ENCODE measurements around the gene PTPRD.

DNA sequence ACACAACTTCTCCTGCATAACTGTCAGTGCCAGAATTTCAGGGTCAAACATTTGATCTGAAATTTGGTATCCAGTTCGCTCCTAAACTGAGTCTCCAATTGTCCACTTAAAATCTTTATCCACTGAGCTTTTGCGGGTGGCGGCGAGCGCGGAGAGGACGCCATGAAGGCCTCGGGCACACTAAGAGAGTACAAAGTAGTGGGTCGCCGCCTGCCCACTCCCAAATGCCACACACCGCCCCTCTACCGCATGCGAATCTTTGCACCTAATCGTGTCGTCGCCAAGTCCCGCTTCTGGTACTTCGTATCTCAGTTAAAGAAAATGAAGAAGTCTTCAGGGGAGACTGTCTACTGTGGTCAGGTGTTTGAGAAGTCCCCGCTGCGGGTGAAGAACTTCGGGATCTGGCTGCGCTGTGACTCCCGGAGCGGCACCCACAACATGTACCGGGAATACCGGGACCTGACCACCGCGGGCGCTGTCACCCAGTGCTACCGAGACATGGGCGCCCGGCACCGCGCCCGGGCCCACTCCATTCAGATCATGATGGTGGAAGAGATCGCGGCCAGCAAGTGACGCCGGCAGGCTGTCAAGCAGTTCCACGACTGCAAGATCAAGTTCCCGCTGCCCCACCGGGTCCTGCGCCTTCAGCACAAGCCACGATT is 1899.5 kb downstream of the PTPRD start:
- TF ChIP-seq, protein P1, sequence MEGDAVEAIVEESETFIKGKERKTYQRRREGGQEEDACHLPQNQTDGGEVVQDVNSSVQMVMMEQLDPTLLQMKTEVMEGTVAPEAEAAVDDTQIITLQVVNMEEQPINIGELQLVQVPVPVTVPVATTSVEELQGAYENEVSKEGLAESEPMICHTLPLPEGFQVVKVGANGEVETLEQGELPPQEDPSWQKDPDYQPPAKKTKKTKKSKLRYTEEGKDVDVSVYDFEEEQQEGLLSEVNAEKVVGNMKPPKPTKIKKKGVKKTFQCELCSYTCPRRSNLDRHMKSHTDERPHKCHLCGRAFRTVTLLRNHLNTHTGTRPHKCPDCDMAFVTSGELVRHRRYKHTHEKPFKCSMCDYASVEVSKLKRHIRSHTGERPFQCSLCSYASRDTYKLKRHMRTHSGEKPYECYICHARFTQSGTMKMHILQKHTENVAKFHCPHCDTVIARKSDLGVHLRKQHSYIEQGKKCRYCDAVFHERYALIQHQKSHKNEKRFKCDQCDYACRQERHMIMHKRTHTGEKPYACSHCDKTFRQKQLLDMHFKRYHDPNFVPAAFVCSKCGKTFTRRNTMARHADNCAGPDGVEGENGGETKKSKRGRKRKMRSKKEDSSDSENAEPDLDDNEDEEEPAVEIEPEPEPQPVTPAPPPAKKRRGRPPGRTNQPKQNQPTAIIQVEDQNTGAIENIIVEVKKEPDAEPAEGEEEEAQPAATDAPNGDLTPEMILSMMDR (IDR thresholded peaks at IDR 0.05): no peak
- no peak for TF ChIP-seq POLR2A (IDR thresholded peaks at IDR 0.05)

Data from thyroid gland (tissue), 4 donors.